Endodermal cell (in vitro differentiated cells): ENCODE results near the gene TYROBP. TPM values are rescaled to one million over a fixed set of nuclear protein-coding genes. Genes with fewer than 3 reads are reported as not detected.
"Not testable (repeated sequence)": the region's sequence is repeated elsewhere in the genome, so short reads cannot be mapped to it uniquely, and the experiment has no call there.

ENCODE experiments used
- DNase-seq: peaks from one replicate; pipeline ENCODE4 v3.0.0-alpha.2; 2017
- H3K27ac ChIP-seq: 2 replicates; pipeline ENCODE4 v1.5.1; 2013; ENCODE audit warnings: mild to moderate bottlenecking, low read depth, low read length, moderate library complexity
- H3K27me3 ChIP-seq: 2 replicates; pipeline ENCODE4 v1.6.1; 2013; ENCODE audit warnings: mild to moderate bottlenecking, low read length, moderate library complexity; ENCODE audit not compliant: insufficient read depth, control insufficient read depth, poor library complexity, severe bottlenecking
- H3K36me3 ChIP-seq: 2 replicates; pipeline ENCODE4 v1.7.0; 2013; ENCODE audit warnings: mild to moderate bottlenecking, low read length, moderate library complexity; ENCODE audit not compliant: control insufficient read depth, insufficient read depth
- H3K4me1 ChIP-seq: one replicate; pipeline ENCODE4 v1.7.0; 2013; ENCODE audit warnings: low read length; ENCODE audit not compliant: control insufficient read depth, insufficient read depth
- H3K4me3 ChIP-seq: 2 replicates; pipeline ENCODE4 v1.5.1; 2013; ENCODE audit warnings: mild to moderate bottlenecking, low read length, moderate library complexity
- H3K9ac ChIP-seq: 2 replicates; pipeline ENCODE4 v1.6.1; 2013; ENCODE audit warnings: mild to moderate bottlenecking, low read length, moderate library complexity; ENCODE audit not compliant: poor library complexity, severe bottlenecking; ENCODE audit errors: extremely low read depth
- H3K9me3 ChIP-seq: 2 replicates; pipeline ENCODE4 v1.6.1; 2013; ENCODE audit warnings: mild to moderate bottlenecking, low read length, moderate library complexity; ENCODE audit not compliant: control insufficient read depth
- H3K27ac Mint-ChIP-seq: 2 replicates; pipeline ENCODE4 v1.8.0; 2020; ENCODE audit warnings: mixed read lengths
- H3K27me3 Mint-ChIP-seq: 2 replicates; pipeline ENCODE4 v1.8.0; 2021; ENCODE audit warnings: mild to moderate bottlenecking, mixed read lengths; ENCODE audit not compliant: insufficient read depth
- H3K36me3 Mint-ChIP-seq: 2 replicates; pipeline ENCODE4 v1.8.0; 2020; ENCODE audit warnings: low read depth, mixed read lengths
- H3K4me1 Mint-ChIP-seq: 2 replicates; pipeline ENCODE4 v1.8.0; 2020; ENCODE audit warnings: mixed read lengths
- H3K4me3 Mint-ChIP-seq: 2 replicates; pipeline ENCODE4 v1.8.0; 2020; ENCODE audit warnings: mild to moderate bottlenecking, moderate library complexity, mixed read lengths
- H3K9me3 Mint-ChIP-seq: 2 replicates; pipeline ENCODE4 v1.8.0; 2020; ENCODE audit warnings: mild to moderate bottlenecking, mixed read lengths
- CTCF ChIP-seq: fragments of 200-600 bp; sonication (generic); conservative IDR thresholded peaks from 2 replicates; pipeline ENCODE4 v1.5.0; 2021; ENCODE audit warnings: antibody characterized with exemption, mild to moderate bottlenecking
- WGBS, 2 experiments: methylation state at CpG; one replicate each; pipeline versions ENCODE4 v1.1.5 to v1.1.7; 2013; ENCODE audit warnings: missing lambda C conversion rate in 2 of 2, mixed read lengths in 1 of 2; ENCODE audit not compliant: insufficient coverage in 1 of 2, insufficient read length in 1 of 2; 5-methylcytosine and 5-hydroxymethylcytosine counted together
- long read RNA-seq, 4 experiments: library from polyadenylated mRNA in 2 of 4; library from RNA in 1 of 4; library from capped mRNA in 1 of 4; stranded (forward) in 3 of 4; unstranded in 1 of 4; transcript quantifications; one replicate each; pipeline ENCODE4 v2.0.0, GENCODE V29; 2020 to 2021; ENCODE audit warnings: inconsistent platforms in 1 of 4
- polyA plus RNA-seq, 2 experiments: library from polyadenylated mRNA; stranded (reverse); fragments of 50-300 nt; gene quantifications; one replicate each; pipeline ENCODE4 v1.2.3, GENCODE V29; 2013
- total RNA-seq, 2 donors: library from RNA; stranded (reverse); fragmentation: NEBNext Ultra II Directional in 1 of 2; extraction: Animal tissue kit (Norgen Biotek cat#: 25700) in 1 of 2; gene quantifications; 2 replicates in 1 of 2; 3 replicates in 1 of 2; pipeline ENCODE4 v1.2.1, GENCODE V29; 2021

The TYROBP gene
- not detected for total RNA-seq
- polyA plus RNA-seq (2013, experiment 1 of 2) = 0.64 TPM
- not detected for polyA plus RNA-seq (2013, experiment 2 of 2)
- long read RNA-seq, experiment 1 = 0 reads
- long read RNA-seq, experiment 2 = 0 reads
- long read RNA-seq, experiment 3 = 0 reads
- long read RNA-seq, experiment 4 = 0 reads

DNA sequence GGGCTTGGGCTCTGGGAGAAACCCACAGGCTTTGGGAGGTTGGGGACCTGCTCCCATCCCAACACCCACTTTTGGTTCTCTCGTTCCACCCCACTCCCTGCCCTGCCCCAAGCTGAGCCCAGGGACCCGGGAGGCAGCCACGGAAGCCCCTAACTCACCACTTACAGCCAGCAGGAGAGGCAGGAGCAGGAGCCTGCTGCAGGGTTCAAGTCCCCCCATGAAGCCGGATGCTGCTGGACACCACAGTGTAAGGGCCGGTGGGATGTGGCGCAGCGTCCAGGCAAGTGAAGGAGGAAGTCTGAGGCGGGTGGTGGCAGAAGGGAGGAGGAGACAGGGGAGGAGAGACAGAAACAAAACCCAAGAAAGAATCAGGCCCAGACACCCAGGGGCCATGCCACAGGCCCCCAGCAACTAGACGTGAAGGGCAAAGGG lies at the start of gene TYROBP:
TYROBP (minus strand) TSS at position 286 of the 432 bp plus-strand sequence; CDS start at position 219, 67 bp downstream.
- TF ChIP-seq CTCF = no peak
- Mint-ChIP-seq H3K4me3 (no peak within 1 kb of the TSS), H3K27me3 (peaks cover 5% of the 10 kb centered on the region), H3K36me3 (no peaks in the 10 kb centered on the region), H3K27ac (peak within 1 kb of the TSS; percentile 7), H3K9me3 (no peaks in the 10 kb centered on the region), H3K4me1 (peaks cover 13% of the 10 kb centered on the region)
- Histone ChIP-seq H3K9me3 (no peaks in the 10 kb centered on the region), H3K27me3 (no peaks in the 10 kb centered on the region), H3K36me3 (no peaks in the 10 kb centered on the region), H3K9ac (no peak within 1 kb of the TSS), H3K27ac (no peak within 1 kb of the TSS), H3K4me1 (peaks cover 6% of the 10 kb centered on the region), H3K4me3 (no peak within 1 kb of the TSS)
- DNase-seq = no peak
- 88 to 90% methylated on average over 3 to 9 of the region's 9 CpGs for WGBS, 2 experiments

DNA sequence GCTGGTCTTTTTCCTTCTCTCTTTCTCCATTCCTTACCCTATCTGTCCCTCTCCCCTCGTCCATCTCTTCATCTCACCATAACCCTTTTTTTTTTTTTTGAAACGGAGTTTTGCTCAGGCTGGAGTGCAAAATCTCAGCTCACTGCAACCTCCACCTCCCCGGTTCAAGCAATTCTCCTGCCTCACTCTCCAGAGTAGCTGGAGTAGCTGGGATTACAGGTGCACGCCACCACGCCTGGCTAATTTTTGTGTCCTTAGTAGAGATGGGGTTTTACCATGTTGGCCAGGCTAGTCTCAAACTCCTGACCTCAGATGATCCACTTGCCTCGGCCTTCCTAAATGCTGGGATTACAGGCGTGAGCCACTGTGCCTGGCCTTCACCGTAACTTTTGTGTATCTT lies 49.3 kb upstream of the TYROBP start:
- not testable (repeated sequence) for H3K36me3 Mint-ChIP-seq, H3K9ac ChIP-seq, H3K9me3 Mint-ChIP-seq, H3K9me3 ChIP-seq, H3K27ac Mint-ChIP-seq, DNase-seq, H3K4me1 ChIP-seq, H3K27ac ChIP-seq, H3K4me3 ChIP-seq, H3K4me3 Mint-ChIP-seq, H3K4me1 Mint-ChIP-seq, H3K36me3 ChIP-seq
- peaks cover 64% of the 10 kb centered on the region for H3K27me3 Mint-ChIP-seq
- peaks cover 53% of the 10 kb centered on the region for H3K27me3 ChIP-seq
- 76 to 77% methylated on average over 8 of the region's 8 CpGs for WGBS, 2 experiments

DNA sequence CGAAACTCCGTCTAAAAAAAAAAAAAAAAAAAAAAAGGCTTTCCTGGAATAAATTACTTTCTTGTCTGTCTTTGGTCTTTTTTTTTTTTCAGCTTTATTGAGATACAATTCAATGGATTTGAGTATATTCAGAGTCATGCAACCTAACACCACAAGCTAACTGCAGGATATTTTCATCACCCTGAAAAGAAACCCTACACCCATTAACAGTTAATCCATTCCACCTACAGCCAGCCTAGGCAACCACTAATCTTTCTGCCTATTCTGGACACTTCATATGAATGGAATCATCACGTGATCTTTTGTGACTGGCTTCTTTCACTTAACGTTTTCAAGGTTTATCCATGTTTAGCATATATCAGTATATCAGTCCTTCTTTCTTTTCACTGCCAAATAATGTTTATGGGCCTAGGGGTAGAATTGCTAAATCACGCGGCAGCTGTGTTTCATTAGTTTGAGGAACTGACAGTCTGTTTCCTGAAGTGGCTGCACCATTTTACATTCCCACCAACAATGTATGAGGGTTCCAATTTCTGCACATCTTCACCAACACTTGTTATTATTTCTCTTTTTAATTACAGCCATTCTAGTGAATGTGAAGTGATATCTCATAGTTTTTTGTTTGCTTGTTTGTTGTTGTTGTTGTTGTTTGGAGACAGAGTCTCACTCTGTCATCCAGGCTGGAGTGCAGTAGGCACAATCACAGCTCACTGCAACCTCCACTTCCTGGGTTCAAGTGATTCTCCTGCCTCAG lies 48.0 kb upstream of the TYROBP start:
- H3K4me3 ChIP-seq = no peak overlapping the region
- Mint-ChIP-seq H3K27ac (no peak overlapping the region), H3K4me3 (no peak overlapping the region), H3K27me3 (peaks cover 57% of the 10 kb centered on the region), H3K36me3 (no peaks in the 10 kb centered on the region), H3K4me1 (no peaks in the 10 kb centered on the region), H3K9me3 (no peaks in the 10 kb centered on the region)
- no peak for DNase-seq
- no peaks in the 10 kb centered on the region for H3K4me1 ChIP-seq
- no peak overlapping the region for H3K27ac ChIP-seq
- WGBS, 2 experiments = 72 to 85% methylated on average over 3 to 6 of the region's 6 CpGs
- no peak for TF ChIP-seq CTCF
- no peak overlapping the region for H3K9ac ChIP-seq
- H3K9me3 ChIP-seq = no peaks in the 10 kb centered on the region
- H3K36me3 ChIP-seq = no peaks in the 10 kb centered on the region
- peaks cover 42% of the 10 kb centered on the region for H3K27me3 ChIP-seq
